ENCODE measurements around the gene PLCG2. TPM values are rescaled to one million over a fixed set of nuclear protein-coding genes. Genes with fewer than 3 reads are reported as not detected.
"Not testable (repeated sequence)": the region's sequence is repeated elsewhere in the genome, so short reads cannot be mapped to it uniquely, and the experiment has no call there.

Gene PLCG2
- total RNA-seq, 1 donor from 2014 or later = 14.2 TPM

DNA sequence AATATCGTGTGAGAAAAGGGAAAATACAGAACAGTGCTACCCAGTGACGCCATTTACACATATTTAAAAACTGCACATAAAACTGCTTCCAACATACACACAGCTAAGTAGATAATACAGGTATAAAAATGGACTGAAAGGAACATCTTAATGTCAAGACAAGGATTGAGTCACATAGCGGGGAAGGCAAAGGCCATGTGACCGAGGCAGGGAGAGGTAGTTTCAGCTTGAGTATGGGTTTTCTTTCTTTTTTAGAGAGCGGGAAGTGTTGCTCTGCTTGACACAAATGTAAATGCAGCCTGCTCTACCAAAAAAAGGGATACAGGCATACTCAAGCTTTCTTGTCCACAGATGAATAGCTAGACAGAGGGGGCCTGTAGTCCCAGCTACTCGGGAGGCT is 185.7 kb downstream of the PLCG2 start:
- H3K36me3 ChIP-seq = no peaks in the 10 kb centered on the region
- H3K27ac ChIP-seq = no peak overlapping the region
- H3K4me3 ChIP-seq = no peak overlapping the region
- no peak for DNase-seq (ENCODE audit: extremely low spot score in 2 of 2)
- H3K27me3 ChIP-seq = no peaks in the 10 kb centered on the region
- TF ChIP-seq POLR2AphosphoS5 (IDR thresholded peaks at IDR 0.05; ENCODE audit: insufficient read depth in 1 of 2, low read depth in 1 of 2) = no peak
- H3K4me1 ChIP-seq = no peaks in the 10 kb centered on the region
- intact Hi-C loops (cut with DNase I) = no loop called here
- H3K9me3 ChIP-seq = no peaks in the 10 kb centered on the region

DNA sequence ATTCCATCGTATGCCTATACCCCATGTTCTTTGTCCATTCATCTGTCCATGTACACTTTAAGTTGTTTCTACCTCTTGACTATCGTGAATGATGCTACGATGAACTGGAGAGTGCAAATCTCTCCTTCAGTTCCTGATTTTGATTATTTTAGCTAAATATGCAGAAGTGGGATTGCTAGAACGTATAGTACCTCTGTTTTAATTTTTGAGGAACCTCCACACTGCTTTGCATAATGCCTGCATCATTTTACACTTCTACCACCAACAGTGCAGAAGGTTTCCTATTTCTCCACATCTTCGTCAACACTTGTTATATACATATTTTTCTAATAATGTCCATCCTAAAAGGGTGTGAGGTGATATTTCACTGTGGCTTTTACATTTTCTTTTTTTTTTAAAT is 188.3 kb downstream of the PLCG2 start:
- TF ChIP-seq, protein P1, sequence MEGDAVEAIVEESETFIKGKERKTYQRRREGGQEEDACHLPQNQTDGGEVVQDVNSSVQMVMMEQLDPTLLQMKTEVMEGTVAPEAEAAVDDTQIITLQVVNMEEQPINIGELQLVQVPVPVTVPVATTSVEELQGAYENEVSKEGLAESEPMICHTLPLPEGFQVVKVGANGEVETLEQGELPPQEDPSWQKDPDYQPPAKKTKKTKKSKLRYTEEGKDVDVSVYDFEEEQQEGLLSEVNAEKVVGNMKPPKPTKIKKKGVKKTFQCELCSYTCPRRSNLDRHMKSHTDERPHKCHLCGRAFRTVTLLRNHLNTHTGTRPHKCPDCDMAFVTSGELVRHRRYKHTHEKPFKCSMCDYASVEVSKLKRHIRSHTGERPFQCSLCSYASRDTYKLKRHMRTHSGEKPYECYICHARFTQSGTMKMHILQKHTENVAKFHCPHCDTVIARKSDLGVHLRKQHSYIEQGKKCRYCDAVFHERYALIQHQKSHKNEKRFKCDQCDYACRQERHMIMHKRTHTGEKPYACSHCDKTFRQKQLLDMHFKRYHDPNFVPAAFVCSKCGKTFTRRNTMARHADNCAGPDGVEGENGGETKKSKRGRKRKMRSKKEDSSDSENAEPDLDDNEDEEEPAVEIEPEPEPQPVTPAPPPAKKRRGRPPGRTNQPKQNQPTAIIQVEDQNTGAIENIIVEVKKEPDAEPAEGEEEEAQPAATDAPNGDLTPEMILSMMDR (IDR thresholded peaks at IDR 0.05) = no peak
- no peak for TF ChIP-seq POLR2AphosphoS5 (IDR thresholded peaks at IDR 0.05; ENCODE audit: insufficient read depth in 1 of 2, low read depth in 1 of 2)
- TF ChIP-seq POLR2A (IDR thresholded peaks at IDR 0.05) = no peak
- Histone ChIP-seq H3K27ac (no peak overlapping the region), H3K36me3 (no peaks in the 10 kb centered on the region), H3K27me3 (no peaks in the 10 kb centered on the region), H3K4me3 (no peak overlapping the region), H3K9me3 (no peaks in the 10 kb centered on the region), H3K4me1 (no peaks in the 10 kb centered on the region)
- no peak for DNase-seq (ENCODE audit: extremely low spot score in 2 of 2)
- intact Hi-C loops (cut with DNase I) = no loop called here

DNA sequence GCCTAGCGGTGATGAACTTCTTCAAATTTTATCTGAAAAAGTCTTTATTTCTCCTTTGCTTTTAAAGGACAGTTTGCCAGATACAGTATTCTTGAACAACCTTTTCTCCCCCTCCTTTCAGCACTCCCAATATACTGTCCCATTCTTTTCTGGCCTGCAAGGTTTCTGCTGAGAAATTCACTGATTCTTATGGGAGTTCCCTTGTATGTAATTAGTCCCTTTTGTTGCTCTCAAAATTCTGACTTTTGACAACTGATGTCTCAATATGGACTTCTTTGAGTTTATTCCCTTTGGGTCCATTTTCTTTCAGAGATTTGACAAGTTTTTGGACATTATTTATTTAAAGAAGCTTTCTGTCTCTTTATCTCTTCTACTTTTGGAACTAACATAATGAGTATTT is 192.8 kb downstream of the PLCG2 start:
- Histone ChIP-seq H3K4me3 (no peak overlapping the region), H3K4me1 (no peaks in the 10 kb centered on the region), H3K36me3 (no peaks in the 10 kb centered on the region), H3K27ac (no peak overlapping the region), H3K27me3 (no peaks in the 10 kb centered on the region), H3K9me3 (no peaks in the 10 kb centered on the region)
- intact Hi-C loops (cut with DNase I) = no loop called here
- TF ChIP-seq POLR2A (IDR thresholded peaks at IDR 0.05) (no peak), POLR2AphosphoS5 (IDR thresholded peaks at IDR 0.05; ENCODE audit: insufficient read depth in 1 of 2, low read depth in 1 of 2) (no peak)
- TF ChIP-seq, protein P1 (IDR thresholded peaks at IDR 0.05) = no peak
- DNase-seq (ENCODE audit: extremely low spot score in 2 of 2) = no peak

DNA sequence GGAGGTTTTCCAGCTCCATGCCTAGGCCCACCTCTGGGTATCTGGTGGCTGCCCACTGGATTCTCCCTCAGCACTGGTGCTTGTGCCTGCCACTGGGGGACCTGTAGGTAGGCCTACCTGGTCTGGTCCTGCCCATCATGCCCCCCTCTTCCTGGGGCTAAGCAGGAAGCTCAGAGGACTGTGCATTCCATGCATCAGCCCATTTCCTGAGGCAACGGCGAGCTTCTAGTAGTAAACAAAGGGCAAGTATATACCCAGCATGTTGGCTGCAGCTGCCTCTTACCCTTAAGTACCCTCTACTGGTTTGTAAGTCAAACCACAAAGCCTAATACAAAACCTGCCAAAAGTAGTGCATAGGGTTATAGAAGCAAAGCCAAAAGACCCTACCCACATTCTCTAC is 194.6 kb downstream of the PLCG2 start:
- Histone ChIP-seq H3K27me3 (no peaks in the 10 kb centered on the region), H3K9me3 (no peaks in the 10 kb centered on the region), H3K4me1 (no peaks in the 10 kb centered on the region), H3K27ac (no peak overlapping the region), H3K36me3 (no peaks in the 10 kb centered on the region), H3K4me3 (no peak overlapping the region)
- TF ChIP-seq POLR2AphosphoS5 (IDR thresholded peaks at IDR 0.05; ENCODE audit: insufficient read depth in 1 of 2, low read depth in 1 of 2) (no peak), POLR2A (IDR thresholded peaks at IDR 0.05) (no peak)
- TF ChIP-seq, protein P1 (IDR thresholded peaks at IDR 0.05) = no peak
- intact Hi-C loops (cut with DNase I) = no loop called here
- no peak for DNase-seq (ENCODE audit: extremely low spot score in 2 of 2)

DNA sequence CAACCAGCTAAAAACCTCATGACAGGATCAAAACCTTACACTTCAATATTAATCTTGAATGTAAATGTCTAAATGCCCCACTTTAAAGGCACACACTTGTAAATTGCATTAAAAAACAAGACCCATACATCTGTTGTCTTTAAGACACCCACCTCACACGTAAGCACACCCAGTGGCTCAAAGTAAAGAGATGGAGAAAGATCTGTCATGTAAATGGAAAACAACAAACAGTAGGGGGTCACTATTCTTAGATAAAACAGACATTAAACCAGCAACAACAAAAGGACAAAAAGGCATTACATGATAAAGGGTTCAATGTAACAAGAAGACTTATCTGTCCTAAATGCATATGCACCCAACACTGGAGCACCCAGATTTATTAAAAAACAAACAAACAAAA is 196.5 kb downstream of the PLCG2 start:
- Histone ChIP-seq H3K36me3 (no peaks in the 10 kb centered on the region), H3K27ac (no peak overlapping the region), H3K9me3 (no peaks in the 10 kb centered on the region), H3K4me1 (no peaks in the 10 kb centered on the region), H3K27me3 (no peaks in the 10 kb centered on the region), H3K4me3 (no peak overlapping the region)
- DNase-seq (ENCODE audit: extremely low spot score in 2 of 2) = no peak
- TF ChIP-seq, protein P1 (IDR thresholded peaks at IDR 0.05) = no peak
- no peak for TF ChIP-seq POLR2A (IDR thresholded peaks at IDR 0.05)
- TF ChIP-seq POLR2AphosphoS5 (IDR thresholded peaks at IDR 0.05; ENCODE audit: insufficient read depth in 1 of 2, low read depth in 1 of 2) = no peak
- intact Hi-C loops (cut with DNase I) = no loop called here

DNA sequence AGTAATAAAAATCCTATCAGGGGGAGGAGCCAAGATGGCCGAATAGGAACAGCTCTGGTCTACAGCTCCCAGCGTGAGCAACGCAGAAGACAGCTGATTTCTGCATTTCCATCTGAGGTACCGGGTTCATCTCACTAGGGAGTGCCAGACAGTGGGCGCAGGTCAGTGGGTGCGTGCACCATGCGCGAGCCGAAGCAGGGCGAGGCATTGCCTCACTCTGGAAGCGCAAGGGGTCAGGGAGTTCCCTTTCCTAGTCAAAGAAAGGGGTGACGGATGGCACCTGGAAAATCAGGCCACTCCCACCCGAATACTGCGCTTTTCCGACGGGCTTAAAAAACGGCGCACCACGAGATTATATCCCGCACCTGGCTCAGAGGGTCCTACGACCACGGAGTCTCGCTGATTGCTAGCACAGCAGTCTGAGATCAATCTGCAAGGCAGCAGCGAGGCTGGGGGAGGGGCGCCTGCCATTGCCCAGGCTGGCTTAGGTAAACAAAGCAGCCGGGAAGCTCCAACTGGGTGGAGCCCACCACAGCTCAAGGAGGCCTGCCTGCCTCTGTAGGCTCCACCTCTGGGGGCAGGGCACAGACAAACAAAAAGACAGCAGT is 198.3 kb downstream of the PLCG2 start:
- H3K4me3 ChIP-seq; H3K36me3 ChIP-seq; H3K9me3 ChIP-seq; H3K27ac ChIP-seq; intact Hi-C loops (cut with DNase I); DNase-seq (ENCODE audit: extremely low spot score in 2 of 2); H3K27me3 ChIP-seq; H3K4me1 ChIP-seq: not testable (repeated sequence)
